Ascending aorta (tissue), 2 donors: ENCODE data around the gene GIT2. TPM values are rescaled to one million over a fixed set of nuclear protein-coding genes. Genes with fewer than 3 reads are reported as not detected.
"Not testable (repeated sequence)": the region's sequence is repeated elsewhere in the genome, so short reads cannot be mapped to it uniquely, and the experiment has no call there.

ENCODE experiments used
- DNase-seq, 2 donors: peaks; one replicate each; pipeline ENCODE4 v3.0.0-alpha.2; 2019; ENCODE audit warnings: low spot score in 2 of 2
- H3K27ac ChIP-seq, 2 donors: fragments of 200-600 bp; sonication (generic); one replicate each; pipeline ENCODE4 v1.5.1; 2016 to 2017; ENCODE audit warnings: mild to moderate bottlenecking in 1 of 2
- H3K27me3 ChIP-seq: fragments of 200-600 bp; sonication (generic); one replicate; pipeline ENCODE4 v1.5.1; 2017
- H3K36me3 ChIP-seq, 2 donors: fragments of 200-600 bp; sonication (generic); one replicate each; pipeline ENCODE4 v1.5.1; 2016
- H3K4me1 ChIP-seq, 2 donors: fragments of 200-600 bp; sonication (generic); one replicate each; pipeline ENCODE4 v1.5.1; 2016 to 2017; ENCODE audit warnings: mild to moderate bottlenecking in 1 of 2
- H3K4me3 ChIP-seq, 2 donors: fragments of 200-600 bp; sonication (generic); one replicate each; pipeline ENCODE4 v1.5.1; 2016 to 2017; ENCODE audit warnings: mild to moderate bottlenecking in 1 of 2
- H3K9me3 ChIP-seq, 2 donors: fragments of 200-600 bp; sonication (generic); one replicate each; pipeline ENCODE4 v1.5.1; 2016
- CTCF ChIP-seq, 3 experiments: fragments of 200-600 bp in 2 of 3; fragments of 450-650 bp in 1 of 3; sonication (generic) in 2 of 3; IDR thresholded peaks; one replicate each; pipeline ENCODE4 v1.5.1; 2016 to 2019; ENCODE audit warnings: antibody characterized with exemption in 3 of 3, mild to moderate bottlenecking in 1 of 3, moderate library complexity in 1 of 3
- intact Hi-C: fragments of 100-400 bp; cut with DNase I; formaldehyde crosslinking; loops from one replicate; pipeline ENCODE4 v1.15.1; 2023
- total RNA-seq: library from RNA; depleted of rRNA; stranded (reverse); fragments of >200 nt; gene quantifications from one replicate; pipeline ENCODE4 v1.1.0, GENCODE V29; 2016

The GIT2 gene
- total RNA-seq, 1 donor from 2014 or later: 44.9 TPM

DNA sequence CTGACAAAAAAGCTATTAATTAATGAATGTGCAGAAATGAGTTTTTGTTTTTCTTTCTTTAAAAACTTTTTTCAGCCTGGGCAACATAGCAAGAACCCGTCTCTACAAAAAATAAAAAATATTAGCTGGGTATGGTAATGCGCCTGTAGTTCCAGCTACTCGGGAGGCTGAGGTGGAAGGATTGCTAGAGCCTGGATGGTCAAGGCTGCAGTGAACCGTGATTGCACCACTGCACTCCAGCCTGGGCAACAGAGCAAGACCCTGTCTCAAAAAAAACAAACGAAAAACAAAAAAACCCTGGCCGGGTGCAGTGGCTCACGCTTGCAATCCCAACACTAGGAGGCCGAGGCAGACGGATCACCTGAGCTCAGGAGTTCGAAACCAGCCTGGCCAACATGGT lies 7.9 kb downstream of the GIT2 start:
- Histone ChIP-seq H3K27me3 (no peaks in the 10 kb centered on the region), H3K4me3 (no peak overlapping the region), H3K9me3 (no peaks in the 10 kb centered on the region), H3K27ac (no peak overlapping the region), H3K36me3 (peaks cover 56 to 65% of the 10 kb centered on the region in 2 donors), H3K4me1 (no peaks in the 10 kb centered on the region)
- DNase-seq: no peak
- intact Hi-C loops: no loop called here
- TF ChIP-seq CTCF (IDR thresholded peaks at IDR 0.05): no peak

GRCh38 chr12:109987615-109988014 lies 8.6 kb downstream of the GIT2 start:
- Histone ChIP-seq H3K9me3 (no peaks in the 10 kb centered on the region), H3K4me1 (no peaks in the 10 kb centered on the region), H3K36me3 (peaks cover 63 to 71% of the 10 kb centered on the region in 2 donors), H3K27me3 (no peaks in the 10 kb centered on the region), H3K27ac (no peak overlapping the region), H3K4me3 (no peak overlapping the region)
- DNase-seq: no peak
- intact Hi-C loops: no loop called here
- TF ChIP-seq CTCF (IDR thresholded peaks at IDR 0.05): no peak

DNA sequence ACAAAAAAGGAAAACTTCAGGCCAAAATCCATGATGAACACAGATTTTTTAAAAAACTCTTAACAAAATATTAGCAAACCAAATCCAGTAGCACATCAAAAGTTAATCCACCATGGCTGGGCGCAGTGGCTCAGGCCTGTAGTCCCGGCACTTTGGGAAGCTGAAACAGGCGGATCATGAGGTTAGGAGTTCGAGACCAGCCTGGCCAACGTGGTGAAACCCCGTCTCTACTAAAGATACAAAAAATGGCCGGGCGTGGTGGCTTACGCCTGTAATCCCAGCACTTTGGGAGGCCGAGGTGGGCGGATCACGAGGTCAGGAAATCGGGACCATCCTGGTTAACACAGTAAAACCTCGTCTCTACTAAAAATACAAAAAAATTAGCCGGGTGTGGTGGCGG lies 9.9 kb downstream of the GIT2 start:
- intact Hi-C loops, H3K4me3 ChIP-seq, H3K9me3 ChIP-seq, H3K27me3 ChIP-seq, DNase-seq, H3K27ac ChIP-seq, H3K4me1 ChIP-seq: not testable (repeated sequence)
- peaks cover 74 to 83% of the 10 kb centered on the region in 2 donors for H3K36me3 ChIP-seq

DNA sequence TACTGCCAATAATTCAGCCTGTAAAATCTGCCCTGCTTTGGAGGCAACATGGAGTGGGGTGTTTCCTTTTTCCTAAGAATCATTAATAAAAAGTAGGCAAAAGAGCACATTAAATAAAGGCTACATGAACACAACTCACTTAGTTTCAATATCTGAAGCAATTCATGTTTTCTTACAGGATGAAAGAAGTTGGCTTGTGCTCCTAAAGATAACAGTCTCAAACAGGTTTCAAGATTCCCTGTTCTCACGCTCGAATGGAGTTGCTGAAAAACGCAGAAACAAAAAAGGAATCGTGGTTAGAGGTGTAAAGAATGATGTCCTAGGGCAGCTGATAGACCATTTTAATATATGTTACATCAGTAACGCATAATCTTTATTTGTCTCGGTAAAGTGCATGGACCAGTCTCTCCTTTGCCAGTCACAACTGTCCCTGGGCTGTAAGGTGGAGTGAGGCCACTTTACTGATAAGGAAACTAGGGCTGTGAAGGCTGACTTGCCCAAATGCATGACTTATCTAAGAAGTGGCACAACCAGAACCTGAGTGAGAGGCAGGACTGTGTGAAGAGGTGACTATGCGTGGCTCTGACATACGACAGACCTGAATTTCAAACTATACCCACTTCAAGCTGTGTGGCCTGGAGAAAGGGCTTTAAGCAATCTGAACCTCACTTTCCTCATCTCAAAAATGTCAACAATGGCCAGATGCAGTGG lies 12.6 kb downstream of the GIT2 start:
- no peaks in the 10 kb centered on the region for H3K4me1 ChIP-seq
- H3K27ac ChIP-seq: no peak overlapping the region
- H3K36me3 ChIP-seq: peaks cover 84 to 97% of the 10 kb centered on the region in 2 donors
- intact Hi-C loops: no loop called here
- no peaks in the 10 kb centered on the region for H3K27me3 ChIP-seq
- H3K4me3 ChIP-seq: no peak overlapping the region
- H3K9me3 ChIP-seq: no peaks in the 10 kb centered on the region
- DNase-seq: no peak
- TF ChIP-seq CTCF (IDR thresholded peaks at IDR 0.05): no peak

DNA sequence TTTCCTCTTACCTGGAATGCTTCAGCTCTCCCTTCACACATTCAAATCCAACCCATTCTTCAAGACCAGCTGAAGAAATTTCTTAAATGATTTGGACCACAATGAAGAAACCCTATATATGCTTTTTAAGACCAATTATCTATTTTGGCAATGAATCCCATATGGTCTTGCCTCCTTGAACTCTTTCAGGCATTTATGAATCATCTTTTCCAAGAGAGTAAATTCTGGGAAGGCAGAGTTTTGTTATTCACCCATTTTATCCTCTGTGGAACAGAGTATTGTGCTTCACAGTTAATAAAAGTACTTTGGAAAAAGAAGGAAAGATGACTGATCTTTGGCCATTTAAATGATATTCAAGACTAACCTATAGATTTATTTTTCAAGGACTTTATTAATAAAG lies 14.0 kb downstream of the GIT2 start:
- DNase-seq: no peak
- Histone ChIP-seq H3K4me1 (no peaks in the 10 kb centered on the region), H3K36me3 (peaks cover 82 to 95% of the 10 kb centered on the region in 2 donors), H3K27me3 (no peaks in the 10 kb centered on the region), H3K9me3 (no peaks in the 10 kb centered on the region), H3K27ac (no peak overlapping the region), H3K4me3 (no peak overlapping the region)
- no peak for TF ChIP-seq CTCF (IDR thresholded peaks at IDR 0.05)
- intact Hi-C loops: no loop called here

DNA sequence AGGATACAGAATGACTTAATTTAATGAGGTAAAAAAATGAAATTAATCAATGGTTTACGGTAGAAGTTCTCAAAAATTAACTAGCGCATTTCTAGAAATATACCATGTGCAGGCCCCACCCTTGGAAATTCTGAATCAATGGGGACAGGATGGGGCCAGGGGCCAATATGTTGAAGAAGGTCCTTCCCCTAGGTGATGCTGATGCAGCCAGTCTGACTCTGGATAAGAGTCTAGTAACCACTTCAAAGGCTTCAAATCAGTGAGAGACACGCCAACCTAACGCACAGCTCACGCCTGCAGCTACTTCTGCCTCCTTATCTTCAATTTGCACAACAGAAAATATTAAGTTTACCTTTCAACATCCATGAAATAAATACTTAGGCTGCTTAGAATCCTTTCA lies 14.9 kb downstream of the GIT2 start:
- Histone ChIP-seq H3K27ac (no peak overlapping the region), H3K4me3 (no peak overlapping the region), H3K4me1 (no peaks in the 10 kb centered on the region), H3K27me3 (no peaks in the 10 kb centered on the region), H3K9me3 (no peaks in the 10 kb centered on the region), H3K36me3 (peaks cover 77 to 93% of the 10 kb centered on the region in 2 donors)
- DNase-seq: no peak
- TF ChIP-seq CTCF (IDR thresholded peaks at IDR 0.05): no peak
- intact Hi-C loops: no loop called here
